NCI-H345 (cell line): Measurements from ENCODE around the gene SLC18A3.

ENCODE experiments used
- DNase-seq: peaks from one replicate; lab custom pipeline; 2025; lab: John Stamatoyannopoulos, UW

SLC18A3 gene

DNA sequence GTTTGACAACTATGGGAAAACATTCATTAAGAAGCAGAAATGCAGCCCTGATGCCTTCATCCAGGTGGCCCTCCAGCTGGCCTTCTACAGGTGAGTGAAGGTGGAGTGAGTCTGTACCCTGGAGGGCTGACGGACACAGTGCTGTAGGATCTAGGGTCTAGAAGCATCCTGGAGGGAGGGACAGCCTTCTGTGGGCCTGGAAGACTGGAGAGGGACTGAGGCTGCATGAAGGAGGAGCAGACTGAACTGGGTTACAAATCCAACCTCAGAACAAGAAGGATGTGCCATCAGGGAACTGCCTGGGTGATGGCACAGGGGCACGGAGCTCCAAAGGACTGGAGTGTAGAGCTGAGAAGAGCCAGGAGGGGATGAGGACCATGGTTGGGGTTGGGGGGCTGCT lies 41.8 kb downstream of the SLC18A3 start:
- no peak for DNase-seq

DNA sequence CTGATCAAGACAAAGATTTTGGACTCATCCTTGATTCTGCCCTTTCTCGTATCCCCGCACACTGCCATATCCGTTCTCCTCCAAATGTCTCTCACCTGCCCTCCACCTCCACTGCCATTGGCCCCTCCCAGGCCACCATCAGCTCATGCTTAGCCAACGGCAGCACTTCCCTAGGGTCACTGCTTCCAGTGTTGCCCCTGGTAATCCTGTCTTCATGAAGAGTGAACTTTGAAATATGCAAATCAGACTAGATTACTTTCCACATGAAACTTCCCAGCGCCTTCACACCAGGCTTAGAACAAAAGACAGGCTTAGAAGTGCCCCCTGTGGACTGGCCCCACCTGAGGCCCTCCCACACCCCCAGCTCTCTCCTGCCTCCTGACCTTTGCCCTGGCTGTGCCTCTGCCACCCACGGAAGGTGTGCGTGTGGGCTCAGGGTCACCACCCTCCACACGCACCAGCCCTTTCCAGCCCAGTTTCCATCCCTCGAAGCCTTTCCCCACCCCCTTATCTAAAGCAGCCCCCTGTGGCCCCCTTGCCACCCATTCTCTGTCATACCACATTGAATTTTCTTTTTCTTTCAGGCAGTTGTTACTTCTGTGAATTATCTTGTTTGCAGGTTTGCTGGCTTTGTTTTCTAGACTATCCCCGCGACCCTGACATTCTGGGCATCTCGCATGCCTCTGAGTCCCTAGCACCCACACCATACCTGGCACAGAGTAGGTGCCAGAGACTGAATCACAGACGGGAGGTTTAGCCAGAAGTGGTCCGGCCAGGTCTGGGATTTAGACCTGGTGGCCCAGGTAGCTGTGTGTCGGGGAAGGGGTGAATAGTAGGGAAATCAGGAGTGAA lies 42.5 kb downstream of the SLC18A3 start:
- no peak for DNase-seq

DNA sequence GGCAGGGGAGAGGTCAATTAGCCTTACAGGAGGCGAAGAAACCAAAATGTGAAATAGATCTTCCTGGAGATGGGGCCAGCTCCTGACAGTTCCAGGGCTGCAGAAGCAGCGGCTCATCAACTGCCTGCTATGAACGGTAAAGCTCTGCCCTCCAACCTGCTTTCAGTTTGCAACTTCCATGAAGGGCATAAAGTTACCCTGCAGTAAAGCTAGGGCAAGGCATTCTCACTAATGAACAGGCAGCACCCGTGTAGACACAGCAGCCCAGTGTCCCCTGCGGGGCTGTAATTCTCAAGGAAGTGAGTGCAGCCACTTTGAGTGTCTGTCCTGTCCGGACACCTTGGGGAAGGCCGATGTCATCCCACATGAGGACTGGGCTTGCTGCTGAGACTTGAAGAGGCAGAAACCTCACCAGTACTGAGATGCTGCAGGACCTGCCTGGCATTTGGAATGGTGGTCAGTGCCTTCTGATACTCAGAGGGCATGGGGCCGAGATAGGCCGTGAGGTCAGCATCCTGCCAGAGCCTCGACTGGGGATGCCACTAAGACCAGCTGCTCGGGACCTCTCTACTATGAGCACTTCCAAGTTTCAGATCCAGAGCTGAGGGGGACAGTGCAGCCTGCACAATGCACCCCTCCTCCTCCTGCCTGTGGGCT lies 43.3 kb downstream of the SLC18A3 start:
- DNase-seq: no peak

DNA sequence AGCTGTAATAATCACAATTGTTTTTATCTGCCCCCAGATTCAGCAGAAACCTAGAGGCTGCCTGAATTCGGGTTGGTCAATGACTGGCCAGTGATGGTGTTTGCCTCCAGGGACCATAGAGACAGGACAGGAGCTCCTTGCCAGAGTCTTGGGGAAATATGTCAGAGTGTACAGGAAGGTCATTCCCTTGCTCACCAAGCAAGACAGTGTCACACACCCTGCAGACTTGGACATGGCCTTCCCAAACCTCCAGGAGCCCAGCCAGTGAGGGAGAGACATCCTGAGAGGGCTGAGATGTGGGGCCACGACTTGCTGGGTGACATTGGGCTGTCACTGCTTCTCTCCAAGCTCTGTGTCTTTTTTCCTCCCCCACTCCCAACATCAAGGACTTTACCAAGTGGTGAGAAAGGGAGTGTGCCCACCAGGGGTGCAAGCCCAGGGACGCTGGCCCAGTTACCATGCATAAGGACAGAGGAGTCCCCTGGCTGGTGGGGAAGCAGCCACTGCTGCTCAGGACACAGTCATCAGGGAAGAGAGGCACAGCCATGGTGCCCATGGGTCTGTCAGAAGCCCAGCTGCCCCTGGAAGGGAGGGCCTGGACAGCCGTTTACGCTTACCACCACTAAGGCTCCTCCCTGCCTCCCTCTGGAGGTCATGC lies 44.1 kb downstream of the SLC18A3 start:
- no peak for DNase-seq

DNA sequence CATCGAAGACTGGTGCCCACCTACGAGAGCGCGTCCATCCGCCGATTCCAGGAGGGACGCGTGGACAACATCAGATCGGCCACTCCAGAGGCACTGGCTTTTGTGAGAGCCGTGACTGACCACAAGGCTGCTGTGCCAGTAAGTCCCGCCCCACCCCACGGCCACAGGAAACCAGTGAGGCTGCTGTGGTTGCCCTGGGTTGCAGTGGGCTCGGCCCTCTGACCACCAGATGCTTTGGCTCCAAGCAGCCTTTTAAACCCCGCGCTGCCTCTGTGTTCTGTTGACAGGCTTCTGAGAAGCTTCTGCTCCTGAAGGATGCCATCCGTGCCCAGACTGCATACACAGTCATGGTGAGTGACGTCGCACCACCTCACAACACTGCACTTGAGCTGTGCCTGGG lies 45.0 kb downstream of the SLC18A3 start:
- no peak for DNase-seq

DNA sequence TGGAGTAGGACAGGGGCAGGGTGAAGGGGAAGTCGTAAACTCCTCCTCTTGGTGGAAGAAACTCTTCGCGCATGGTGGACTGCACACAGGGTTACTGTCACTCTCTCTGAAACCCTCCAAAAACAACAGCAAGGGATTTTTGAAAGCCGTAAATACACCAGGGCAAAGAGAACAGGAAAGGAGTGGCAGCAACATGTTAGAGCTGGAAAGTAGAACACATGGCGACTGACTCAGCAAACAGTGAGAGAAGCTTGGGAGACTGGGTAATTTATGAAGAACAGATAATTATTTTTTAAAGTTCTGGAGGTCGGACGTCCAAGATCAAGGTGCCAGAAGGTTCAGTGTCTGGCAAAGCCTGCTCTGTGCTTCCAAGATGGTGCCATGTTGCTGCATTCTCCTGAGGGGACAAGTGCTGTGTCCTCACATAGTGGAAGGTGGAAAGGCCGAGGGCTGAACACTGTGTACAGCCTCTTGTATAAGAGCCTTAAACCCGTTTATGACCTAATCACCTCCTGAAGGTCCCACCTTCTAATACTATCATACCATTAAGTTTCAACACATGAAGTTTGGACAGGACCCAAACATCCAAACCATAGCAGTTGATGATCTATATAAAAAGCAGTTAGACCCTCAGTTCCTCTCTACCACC lies 46.9 kb downstream of the SLC18A3 start:
- no peak for DNase-seq

DNA sequence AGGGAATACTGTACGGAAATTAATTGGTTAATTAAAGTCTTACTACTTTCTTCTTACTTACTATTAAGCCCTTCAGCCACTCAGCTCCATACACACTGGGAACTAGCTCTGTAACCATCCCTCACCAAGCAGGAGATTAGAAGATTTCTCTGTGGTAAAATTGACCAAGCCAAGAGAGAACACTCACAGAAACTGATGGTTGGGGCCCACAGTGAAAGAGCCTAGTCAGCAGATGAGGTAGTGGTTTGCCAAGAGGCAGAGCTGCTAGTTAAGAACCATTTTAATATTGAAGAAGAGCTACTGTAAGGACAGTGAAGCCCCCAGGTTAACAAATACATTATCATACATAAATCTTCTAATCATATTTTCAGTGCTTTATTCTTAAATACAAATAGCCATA lies 47.5 kb downstream of the SLC18A3 start:
- no peak for DNase-seq

DNA sequence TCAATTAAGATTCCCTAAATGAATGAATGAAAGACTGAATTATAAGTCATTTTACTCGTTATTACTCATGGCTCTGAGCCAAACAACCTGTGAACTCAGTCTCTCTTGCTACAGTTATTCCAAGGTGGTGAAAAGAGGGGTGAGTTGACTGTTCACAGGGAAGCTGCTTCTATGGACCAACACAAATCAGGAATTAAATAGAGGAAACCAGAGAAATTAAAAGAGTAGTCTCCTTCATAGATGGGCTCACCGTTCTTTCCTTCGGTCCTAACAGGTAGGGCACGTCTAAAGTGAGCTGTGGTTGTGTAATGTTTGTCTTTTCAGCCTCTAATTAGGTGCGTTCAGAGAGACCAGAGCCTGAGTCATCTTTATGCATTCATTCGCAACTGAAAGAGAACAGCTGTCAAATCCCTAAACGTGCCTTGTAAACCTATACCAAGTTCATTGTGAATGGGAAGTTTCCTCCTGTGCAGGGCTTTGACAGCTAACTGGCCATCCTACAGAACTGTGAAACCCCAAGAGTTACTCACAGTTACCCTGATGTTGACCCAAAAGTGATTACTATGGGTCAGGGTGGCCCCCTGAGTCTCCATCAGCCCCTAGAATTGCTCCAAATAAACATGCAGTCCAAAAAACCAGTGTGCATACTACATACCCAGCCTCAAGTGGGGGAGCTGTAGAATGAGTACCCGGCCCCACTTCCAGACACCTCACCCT lies 51.2 kb downstream of the SLC18A3 start:
- peak; percentile 52 for DNase-seq
